Spinal cord (tissue), 10 donors: ENCODE data around the gene FLYWCH2. TPM values are rescaled to one million over a fixed set of nuclear protein-coding genes. Genes with fewer than 3 reads are reported as not detected.
"Not testable (repeated sequence)": the region's sequence is repeated elsewhere in the genome, so short reads cannot be mapped to it uniquely, and the experiment has no call there.

ENCODE experiments used
- DNase-seq, 6 donors: peaks; one replicate each; pipeline versions ENCODE4 v3.0.0 to v3.0.0-alpha.2; 2013 to 2015; ENCODE audit warnings: low spot score in 6 of 6, low read depth in 4 of 6
- H3K27ac ChIP-seq: one replicate; pipeline ENCODE4 v1.5.1; 2013; ENCODE audit warnings: low read depth, low read length, control low read depth
- H3K27me3 ChIP-seq: one replicate; pipeline ENCODE4 v1.6.1; 2013; ENCODE audit warnings: low read length; ENCODE audit not compliant: control insufficient read depth, insufficient read depth
- H3K36me3 ChIP-seq: one replicate; pipeline ENCODE4 v1.6.1; 2013; ENCODE audit warnings: low read length; ENCODE audit not compliant: control insufficient read depth, insufficient read depth
- H3K4me1 ChIP-seq: one replicate; pipeline ENCODE4 v1.6.1; 2013; ENCODE audit warnings: low read length; ENCODE audit not compliant: control insufficient read depth, insufficient read depth
- H3K4me3 ChIP-seq: one replicate; pipeline ENCODE4 v1.5.1; 2013; ENCODE audit warnings: low read depth, low read length, control low read depth
- H3K9me3 ChIP-seq: one replicate; pipeline ENCODE4 v1.6.1; 2013; ENCODE audit warnings: low read length; ENCODE audit not compliant: control insufficient read depth, insufficient read depth
- WGBS: methylation state at CpG from one replicate; pipeline ENCODE4 v1.1.5; 2013; ENCODE audit warnings: missing lambda C conversion rate; ENCODE audit not compliant: insufficient coverage; 5-methylcytosine and 5-hydroxymethylcytosine counted together
- polyA plus RNA-seq, 2 donors: library from polyadenylated mRNA; unstranded; fragments of 120-200 nt; gene quantifications; one replicate each; pipeline ENCODE4 v1.2.1, GENCODE V29; 2013; ENCODE audit not compliant: insufficient read length in 2 of 2
- total RNA-seq, 2 donors: library from RNA; depleted of rRNA in 1 of 2; stranded (reverse); fragments of 120-200 nt in 1 of 2; fragments of >200 nt in 1 of 2; gene quantifications; one replicate each; pipeline versions ENCODE4 v1.2.3 to v1.2.4, GENCODE V29; 2013 to 2014
- donor health status: healthy.

Gene FLYWCH2
- total and polyA plus RNA-seq, 4 donors: 28.1 to 63.1 (median 60.7) TPM

GRCh38 chr16:2899564-2900072 is 16.6 kb downstream of the FLYWCH2 start:
- H3K4me1 ChIP-seq: peaks cover 12% of the 10 kb centered on the region
- peaks cover 64% of the 10 kb centered on the region for H3K36me3 ChIP-seq
- H3K27me3 ChIP-seq: no peaks in the 10 kb centered on the region
- DNase-seq: no peak
- H3K27ac ChIP-seq: no peak overlapping the region
- no peaks in the 10 kb centered on the region for H3K9me3 ChIP-seq
- 88% methylated on average over 4 of the region's 13 CpGs for WGBS
- no peak overlapping the region for H3K4me3 ChIP-seq

GRCh38 chr16:2900526-2901075 is 17.6 kb downstream of the FLYWCH2 start:
- no peaks in the 10 kb centered on the region for H3K27me3 ChIP-seq
- no peak for DNase-seq
- H3K27ac ChIP-seq: no peak overlapping the region
- H3K4me3 ChIP-seq: no peak overlapping the region
- H3K4me1 ChIP-seq: peaks cover 18% of the 10 kb centered on the region
- no peaks in the 10 kb centered on the region for H3K9me3 ChIP-seq
- peaks cover 54% of the 10 kb centered on the region for H3K36me3 ChIP-seq
- WGBS: 95% methylated on average over 15 of the region's 15 CpGs

GRCh38 chr16:2902337-2903130 is 19.5 kb downstream of the FLYWCH2 start:
- Histone ChIP-seq H3K4me1 (peaks cover 29% of the 10 kb centered on the region), H3K36me3 (peaks cover 35% of the 10 kb centered on the region), H3K27me3 (no peaks in the 10 kb centered on the region), H3K4me3 (no peak overlapping the region), H3K9me3 (no peaks in the 10 kb centered on the region), H3K27ac (no peak overlapping the region)
- WGBS: 98% methylated on average over 4 of the region's 9 CpGs
- no peak for DNase-seq

GRCh38 chr16:2904100-2904921 is 21.3 kb downstream of the FLYWCH2 start:
- 2% methylated on average over 56 of the region's 62 CpGs for WGBS
- Histone ChIP-seq H3K27me3 (no peaks in the 10 kb centered on the region), H3K27ac (peak overlapping the region; percentile 94), H3K9me3 (no peaks in the 10 kb centered on the region), H3K36me3 (peaks cover 17% of the 10 kb centered on the region), H3K4me3 (peak overlapping the region; percentile 90), H3K4me1 (peaks cover 29% of the 10 kb centered on the region)
- DNase-seq: peak in 4 of 6 donors; percentile 74 to 95 (median 90)

GRCh38 chr16:2904922-2905240 is 21.9 kb downstream of the FLYWCH2 start:
- Histone ChIP-seq H3K36me3 (peaks cover 11% of the 10 kb centered on the region), H3K4me1 (peaks cover 29% of the 10 kb centered on the region), H3K9me3 (no peaks in the 10 kb centered on the region), H3K27me3 (no peaks in the 10 kb centered on the region), H3K4me3 (peak overlapping the region; percentile 90), H3K27ac (peak overlapping the region; percentile 94)
- 0% methylated on average over 32 of the region's 32 CpGs for WGBS
- no peak for DNase-seq

- Histone ChIP-seq H3K36me3 (peaks cover 6% of the 10 kb centered on the region), H3K27ac (peak overlapping the region; percentile 94), H3K4me1 (peaks cover 29% of the 10 kb centered on the region), H3K9me3 (no peaks in the 10 kb centered on the region), H3K4me3 (peak overlapping the region; percentile 90), H3K27me3 (no peaks in the 10 kb centered on the region)
- under 1% methylated on average over 45 of the region's 51 CpGs for WGBS
- DNase-seq: peak; percentile 91 to 100 (median 96)
These were observed 22.4 kb downstream of the FLYWCH2 start for GRCh38 chr16:2905241-2905987.

GRCh38 chr16:2905988-2906387 is 23.0 kb downstream of the FLYWCH2 start:
- no peak for DNase-seq
- no peak overlapping the region for H3K4me3 ChIP-seq
- H3K27ac ChIP-seq: peak overlapping the region; percentile 61

GRCh38 chr16:2907084-2907753 is 24.2 kb downstream of the FLYWCH2 start:
- peak in 2 of 6 donors; percentile 62 to 72 for DNase-seq
- 31% methylated on average over 9 of the region's 17 CpGs for WGBS
- not testable (repeated sequence) for H3K36me3 ChIP-seq

More at GRCh38 chr16:2905988-2906387, 23.0 kb downstream of the FLYWCH2 start:
- Histone ChIP-seq H3K9me3 (no peaks in the 10 kb centered on the region), H3K27me3 (no peaks in the 10 kb centered on the region), H3K36me3 (peaks cover under 1% of the 10 kb centered on the region), H3K4me1 (peaks cover 29% of the 10 kb centered on the region)
- WGBS: 41% methylated on average over 8 of the region's 12 CpGs

More at GRCh38 chr16:2907084-2907753, 24.2 kb downstream of the FLYWCH2 start:
- H3K4me3 ChIP-seq, H3K27me3 ChIP-seq, H3K27ac ChIP-seq, H3K9me3 ChIP-seq: not testable (repeated sequence)
- H3K4me1 ChIP-seq: peaks cover 34% of the 10 kb centered on the region
